ENCODE data around the gene SETD5. TPM values are rescaled to one million over a fixed set of nuclear protein-coding genes. Genes with fewer than 3 reads are reported as not detected.

Gene SETD5
- total and polyA plus RNA-seq, 12 donors, result 35.3 to 135 (median 84.6) TPM

GRCh38 chr3:9385187-9386077 lies 12.0 kb upstream of the SETD5 start:
- Histone ChIP-seq H3K9me3 (replicated peaks in 1 of 3) (no peaks in the 10 kb centered on the region), H3K27ac (no peak overlapping the region), H3K27me3 (no peaks in the 10 kb centered on the region), H3K36me3 (replicated peaks in 1 of 2) (peaks cover 0 to 83% of the 10 kb centered on the region in 2 donors), H3K4me3 (no peak overlapping the region), H3K4me1 (replicated peaks in 1 of 2) (peaks cover 4 to 7% of the 10 kb centered on the region in 2 donors)
- intact Hi-C loops (cut with DNase I), result no loop called here
- TF ChIP-seq POLR2A (IDR thresholded peaks at IDR 0.05) (no peak), CTCF (IDR thresholded peaks at IDR 0.05) (no peak)
- DNase-seq, result no peak
- 88 to 95% (median 90%) methylated on average over 2 of the region's 2 CpGs for WGBS, 4 donors

GRCh38 chr3:9386078-9386459 lies 11.3 kb upstream of the SETD5 start:
- Histone ChIP-seq H3K4me1 (replicated peaks in 1 of 2) (peaks cover 4 to 10% of the 10 kb centered on the region in 2 donors), H3K9me3 (replicated peaks in 1 of 3) (no peaks in the 10 kb centered on the region), H3K36me3 (replicated peaks in 1 of 2) (peaks cover 0 to 83% of the 10 kb centered on the region in 2 donors), H3K27ac (no peak overlapping the region), H3K27me3 (no peaks in the 10 kb centered on the region), H3K4me3 (no peak overlapping the region)
- WGBS, 4 donors, result 36 to 75% (median 67%) methylated on average over 3 of the region's 3 CpGs
- no peak for TF ChIP-seq POLR2A (IDR thresholded peaks at IDR 0.05)
- no peak for TF ChIP-seq CTCF (IDR thresholded peaks at IDR 0.05)
- intact Hi-C loops (cut with DNase I), result no loop called here
- no peak for DNase-seq

- WGBS, 4 donors, result 0 to 83% (median 51%) methylated on average over 1 of the region's 1 CpG
- peaks cover 0 to 89% of the 10 kb centered on the region in 2 donors for H3K36me3 ChIP-seq (replicated peaks in 1 of 2)
- DNase-seq, result no peak
- H3K27me3 ChIP-seq, result no peaks in the 10 kb centered on the region
- intact Hi-C loops (cut with DNase I), result no loop called here
- H3K9me3 ChIP-seq (replicated peaks in 1 of 3), result no peaks in the 10 kb centered on the region
- TF ChIP-seq CTCF (IDR thresholded peaks at IDR 0.05) (no peak), POLR2A (IDR thresholded peaks at IDR 0.05) (no peak)
- no peak overlapping the region for H3K27ac ChIP-seq
- H3K4me1 ChIP-seq (replicated peaks in 1 of 2), result peaks cover 4 to 17% of the 10 kb centered on the region in 2 donors
- no peak overlapping the region for H3K4me3 ChIP-seq
These were observed 10.7 kb upstream of the SETD5 start for GRCh38 chr3:9386501-9387321.

GRCh38 chr3:9387322-9387655 lies 10.1 kb upstream of the SETD5 start:
- Histone ChIP-seq H3K4me3 (no peak overlapping the region), H3K27ac (no peak overlapping the region), H3K4me1 (replicated peaks in 1 of 2) (peaks cover 6 to 22% of the 10 kb centered on the region in 2 donors), H3K9me3 (replicated peaks in 1 of 3) (no peaks in the 10 kb centered on the region), H3K36me3 (replicated peaks in 1 of 2) (peaks cover 0 to 89% of the 10 kb centered on the region in 2 donors), H3K27me3 (no peaks in the 10 kb centered on the region)
- intact Hi-C loops (cut with DNase I), result no loop called here
- no peak for DNase-seq
- TF ChIP-seq CTCF (IDR thresholded peaks at IDR 0.05), result no peak
- TF ChIP-seq POLR2A (IDR thresholded peaks at IDR 0.05), result no peak
- WGBS, 4 donors, result 87 to 94% (median 87%) methylated on average over 2 of the region's 2 CpGs
